RWPE1 (cell line): Measurements from ENCODE around the gene NCK1.

Experiments
- CTCF ChIA-PET: fragments of 350-600 bp; sonication (Branson Sonifier 250); formaldehyde crosslinking; extraction: SDS; loops from one replicate; lab custom pipeline; 2021; lab: Yijun Ruan, JAX
- POLR2A ChIA-PET: fragments of 400-600 bp; formaldehyde crosslinking; extraction: SDS; loops from one replicate; lab custom pipeline; 2020; ENCODE audit warnings: antibody characterized with exemption; ENCODE audit not compliant: low non-redundant PET; lab: Yijun Ruan, JAX
- DNase-seq: peaks from one replicate; pipeline ENCODE4 v3.0.0; 2012; ENCODE audit warnings: low spot score
- H3K27ac ChIP-seq: fragments of 450-650 bp; 2 replicates; pipeline ENCODE4 v1.5.1; 2017
- CTCF ChIP-seq: fragments of 450-650 bp; conservative IDR thresholded peaks from 2 replicates; pipeline ENCODE4 v1.5.1; 2017; ENCODE audit warnings: low read depth, mild to moderate bottlenecking

The NCK1 gene

GRCh38 chr3:136861890-136862616 is at the start of gene NCK1:
Gene NCK1, plus strand, starts transcription at chr3:136862208. Its CDS starts 65,794 bp downstream, at chr3:136928002.
- peak; percentile 98 for DNase-seq
- TF ChIP-seq CTCF, result 0 out of 2 replicates have a peak, but pooled peaks have one; percentile 17
- peak within 1 kb of the TSS; percentile 97 for H3K27ac ChIP-seq
- ChIA-PET CTCF (interaction anchor here (1.2 to 1.5 kb wide), 2 partner anchors 110 to 152 kb away, joined by 3 to 8 read pairs; partner anchors contain the start of gene STAG1), POLR2A (interaction anchor here (1.1 to 1.5 kb wide), 4 partner anchors 96 to 665 kb away, joined by 3 to 9 read pairs (median 6); partner anchors contain the start of genes IL20RB and STAG1)

- ChIA-PET POLR2A (no interaction called here), CTCF (no interaction called here)
- no peak for DNase-seq
- H3K27ac ChIP-seq, result no peak overlapping the region
- no peak for TF ChIP-seq CTCF
These were observed 44.6 kb upstream of the NCK1 start for GRCh38 chr3:136817448-136817847.

- ChIA-PET POLR2A (no interaction called here), CTCF (no interaction called here)
- peak; percentile 17 for DNase-seq
- TF ChIP-seq CTCF, result no peak
- H3K27ac ChIP-seq, result peak overlapping the region; percentile 84
These were observed 43.7 kb upstream of the NCK1 start for GRCh38 chr3:136818191-136818768.

- peak within 1 kb of the TSS; percentile 84 for H3K27ac ChIP-seq
- DNase-seq, result no peak
- CTCF ChIA-PET, result no interaction called here
- no peak for TF ChIP-seq CTCF
- POLR2A ChIA-PET, result no interaction called here
These were observed 43.1 kb upstream of the NCK1 start, which contains the start of gene SLC35G2 for GRCh38 chr3:136818769-136819391. Gene SLC35G2, plus strand, starts transcription at chr3:136819126. Its CDS starts 35,335 bp downstream, at chr3:136854461.

GRCh38 chr3:136819392-136819730 is 42.6 kb upstream of the NCK1 start:
- no peak for TF ChIP-seq CTCF
- ChIA-PET POLR2A (no interaction called here), CTCF (no interaction called here)
- H3K27ac ChIP-seq, result peak overlapping the region; percentile 84
- peak; percentile 67 for DNase-seq
